ENCODE data around the gene THEM5. TPM values are rescaled to one million over a fixed set of nuclear protein-coding genes. Genes with fewer than 3 reads are reported as not detected.

THEM5 gene
- total RNA-seq, 1 donor from 2014 or later, result not detected

DNA sequence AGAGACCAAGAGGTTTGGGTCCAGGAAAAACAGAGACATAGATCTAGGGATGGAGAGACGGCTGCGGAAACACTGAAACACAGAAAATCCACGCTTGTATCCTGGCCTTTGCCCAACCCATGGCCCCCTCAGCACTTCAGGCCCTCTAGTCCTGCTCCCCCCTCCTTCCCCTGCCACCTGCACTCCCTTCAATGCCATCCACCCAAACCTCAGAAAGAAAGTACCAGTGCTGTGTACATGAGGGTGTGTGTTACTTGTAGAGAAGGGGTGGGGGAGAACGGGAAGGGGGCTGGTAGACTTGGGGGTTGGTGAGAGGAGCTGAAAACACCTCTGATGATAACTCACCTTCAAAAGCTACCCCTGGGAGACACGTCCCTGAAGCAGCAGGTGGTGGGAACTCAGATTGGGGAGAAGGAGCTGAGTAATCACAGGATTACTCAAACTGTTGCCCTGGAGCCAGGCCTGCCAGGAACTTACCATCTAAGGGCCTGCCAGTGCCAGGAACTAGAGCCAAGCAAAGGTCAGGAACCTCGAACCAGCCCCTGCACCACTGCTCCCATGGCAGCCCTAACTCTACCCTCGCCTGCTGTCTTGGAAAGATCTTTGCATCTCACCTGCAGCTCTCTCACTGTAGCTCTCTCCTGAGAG is 33.4 kb downstream of the THEM5 start:
- no peak for DNase-seq (ENCODE audit: low spot score)

DNA sequence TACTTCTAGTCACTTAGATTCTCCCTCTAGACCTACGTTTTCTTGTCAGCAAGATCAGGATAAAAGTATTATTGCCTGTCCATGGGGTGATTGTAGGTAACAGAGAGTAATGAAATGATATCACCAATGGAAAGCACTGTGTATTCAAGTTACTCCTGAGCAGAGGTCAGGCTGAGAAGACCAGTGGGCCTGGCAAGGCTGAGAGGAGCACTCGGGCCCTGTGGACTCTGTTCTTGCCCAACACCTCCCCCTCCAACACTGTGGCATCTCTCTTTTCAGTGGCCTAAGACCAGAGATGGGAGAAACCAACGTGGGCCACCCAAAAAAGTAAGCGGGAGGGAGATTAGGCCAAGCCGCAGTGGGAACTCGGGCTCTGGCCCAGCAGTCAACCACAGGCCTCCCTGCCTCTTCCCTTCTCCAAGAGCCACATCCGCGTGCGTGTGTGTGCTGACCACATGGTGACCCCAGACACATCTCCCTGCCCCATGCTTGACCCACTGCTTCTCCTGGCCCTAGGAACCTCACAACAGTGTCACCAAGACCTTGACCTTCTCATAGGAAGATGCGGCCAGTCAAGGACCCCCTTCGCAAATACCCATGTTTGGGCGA is 34.2 kb downstream of the THEM5 start:
- no peak for DNase-seq (ENCODE audit: low spot score)

DNA sequence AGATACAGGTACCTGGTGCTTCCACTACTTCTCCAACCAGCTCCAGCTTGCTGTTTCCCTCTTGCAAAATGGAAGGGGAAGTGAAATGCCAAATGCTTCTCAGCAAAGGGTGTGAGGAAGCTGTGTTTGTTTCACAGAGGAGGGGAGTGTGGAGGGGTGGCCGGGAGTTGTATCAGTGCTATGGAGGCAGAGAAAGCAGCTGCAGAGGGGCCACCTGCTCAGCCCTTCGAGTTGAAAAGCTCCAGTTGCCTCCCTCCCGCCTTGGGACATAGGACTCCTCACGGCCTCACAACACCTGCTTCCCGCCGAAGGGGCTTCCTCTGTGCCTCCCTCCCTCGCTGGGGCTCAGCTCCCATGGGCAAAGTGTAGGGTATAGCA is 36.2 kb downstream of the THEM5 start:
- DNase-seq (ENCODE audit: low spot score), result no peak

DNA sequence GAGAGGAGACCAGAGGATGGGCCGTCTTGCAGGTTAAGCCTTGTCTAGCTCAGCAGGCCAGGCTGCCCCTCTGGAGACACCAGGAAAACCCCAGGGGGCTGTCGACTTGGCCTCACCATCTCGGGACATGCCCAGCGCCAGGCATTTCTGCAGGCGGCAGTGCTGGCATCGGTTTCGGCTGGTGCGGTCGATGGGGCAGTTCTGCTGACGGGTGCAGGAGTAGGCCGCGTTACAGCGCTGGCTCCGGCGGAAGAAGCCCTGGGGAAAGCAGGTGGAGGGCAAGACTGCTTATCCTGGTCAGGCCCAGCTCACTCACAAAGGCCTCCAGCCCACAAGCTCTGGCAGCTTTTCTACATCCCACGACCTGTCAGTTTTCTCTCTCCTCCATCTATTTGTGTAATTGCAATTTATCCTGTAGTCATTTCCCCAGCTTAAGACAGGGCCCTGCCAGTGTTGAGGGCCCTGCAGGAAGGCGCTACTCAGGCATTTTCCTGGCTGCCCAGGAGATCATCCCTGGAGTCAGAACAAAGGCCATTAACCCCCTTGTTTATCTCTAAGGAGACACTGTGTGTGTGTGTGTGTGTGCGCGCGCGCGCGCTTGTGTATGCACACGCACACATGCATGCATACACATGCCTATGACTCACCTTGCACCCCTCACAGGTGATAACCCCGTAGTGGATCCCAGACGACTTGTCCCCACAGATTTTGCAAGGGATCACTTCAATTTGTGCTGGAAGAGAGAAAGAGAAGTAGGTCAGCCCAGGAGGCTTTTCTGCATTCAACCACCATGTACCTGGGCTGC is 36.8 kb downstream of the THEM5 start:
- DNase-seq (ENCODE audit: low spot score), result no peak

DNA sequence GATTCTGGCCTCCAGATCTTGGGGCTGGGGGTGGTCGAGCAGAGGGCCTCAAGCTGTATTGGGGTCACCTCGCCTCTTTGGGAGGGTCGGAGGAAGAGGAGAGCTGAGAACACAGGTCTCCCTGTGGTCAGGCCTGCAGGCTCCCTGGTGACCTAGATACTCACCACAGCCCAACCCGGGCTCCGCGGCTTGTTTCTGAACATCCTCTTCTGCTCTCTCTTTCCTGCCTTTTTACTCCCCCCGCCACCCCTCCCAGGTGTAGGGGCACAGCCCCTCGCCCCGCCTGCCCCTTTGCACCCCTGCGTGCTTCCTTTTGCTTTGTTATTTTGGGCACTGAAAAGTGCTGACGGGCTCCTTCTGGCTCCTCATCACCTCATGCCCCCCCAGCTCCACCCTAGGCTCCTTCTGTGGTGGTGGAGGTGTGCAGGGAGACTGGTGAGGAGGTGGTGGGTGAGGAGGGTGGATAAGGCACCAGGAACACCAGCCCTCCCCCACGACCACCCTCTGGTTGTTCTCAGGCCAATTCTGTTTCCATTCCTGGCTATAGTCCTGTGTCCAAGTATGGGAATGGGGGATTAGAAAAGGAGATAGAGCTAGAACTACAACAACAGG is 37.7 kb downstream of the THEM5 start:
- DNase-seq (ENCODE audit: low spot score), result no peak

DNA sequence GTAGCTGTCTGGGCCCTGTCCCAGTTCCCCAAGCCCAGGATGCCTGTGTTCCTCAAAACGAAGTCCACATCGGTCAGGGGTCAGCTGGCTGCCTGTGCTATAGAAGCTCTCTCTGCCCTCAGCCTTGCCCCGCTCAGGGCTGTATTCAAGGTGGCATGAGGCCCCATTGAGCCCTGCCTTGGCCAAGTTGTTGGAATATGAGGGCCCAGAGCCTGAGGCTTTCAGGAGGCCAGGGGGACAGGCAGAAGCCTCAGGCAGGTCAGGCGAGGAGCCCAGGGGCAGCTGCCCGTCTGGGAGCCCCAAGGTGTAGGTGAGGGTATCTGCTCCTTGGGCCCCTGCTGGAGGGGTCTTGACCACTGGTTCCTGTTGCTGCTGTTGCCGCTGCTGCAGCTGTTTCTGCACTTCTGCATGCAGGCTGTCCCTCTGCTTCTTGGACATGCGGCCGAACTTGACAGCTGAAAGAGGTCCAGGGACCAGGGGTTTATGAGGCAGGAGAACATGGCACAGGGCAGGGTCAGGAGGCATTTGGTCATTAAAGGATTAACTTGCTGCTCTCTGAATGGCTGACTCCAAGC is 38.5 kb downstream of the THEM5 start:
- no peak for DNase-seq (ENCODE audit: low spot score)

DNA sequence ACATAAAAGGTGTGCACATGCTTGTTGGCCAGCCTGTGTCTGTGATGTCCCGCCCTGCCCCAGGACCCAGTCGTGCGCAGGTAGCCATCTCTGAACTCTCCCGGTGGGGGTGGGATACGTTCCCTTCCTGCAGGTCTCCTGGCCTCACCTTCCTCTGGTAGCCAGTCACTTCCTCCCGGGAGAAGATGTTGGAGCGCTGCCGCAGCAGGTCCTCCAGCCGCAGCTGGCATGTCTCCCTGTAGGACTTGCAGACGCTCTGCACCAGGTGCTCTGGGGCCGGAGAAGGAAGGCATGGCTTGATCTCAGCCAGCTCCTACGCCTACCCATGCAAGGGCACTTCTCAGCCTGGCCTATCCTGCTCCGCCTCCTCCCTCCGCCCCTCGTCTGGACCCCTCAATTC is 39.1 kb downstream of the THEM5 start:
- no peak for DNase-seq (ENCODE audit: low spot score)

DNA sequence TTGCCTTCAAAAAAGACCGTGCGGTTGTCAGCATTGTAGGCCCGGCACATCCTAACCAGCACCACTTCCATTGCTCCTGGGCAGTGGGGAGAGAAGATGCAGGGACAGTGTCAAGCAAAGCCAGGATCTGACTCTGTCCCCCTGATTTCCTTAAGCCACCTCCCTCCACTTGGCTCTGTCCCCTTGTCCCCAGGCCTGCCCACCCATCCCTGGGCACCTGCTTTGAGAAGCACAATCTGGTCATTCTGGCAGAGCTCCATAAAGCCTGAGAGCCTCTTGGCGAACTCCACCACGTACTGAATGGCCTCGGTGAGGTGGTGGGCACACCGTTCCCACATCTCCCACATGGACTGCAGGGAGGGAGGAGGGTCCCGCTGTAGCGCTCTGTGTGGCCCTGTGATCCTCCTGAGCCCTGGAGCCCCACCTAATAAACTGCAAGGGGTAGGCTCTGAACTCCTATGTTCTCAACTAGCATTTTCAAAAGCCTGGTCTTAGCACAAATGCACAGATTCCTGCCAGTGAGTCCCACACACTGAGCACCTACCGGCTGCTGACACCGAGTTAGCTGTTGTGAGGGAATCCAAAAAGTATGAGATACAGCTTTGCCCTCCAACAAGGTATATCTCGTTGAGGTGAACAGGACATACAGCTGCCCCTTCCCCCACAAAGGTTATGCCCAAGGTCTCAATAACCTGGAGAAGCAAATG is 40.1 kb downstream of the THEM5 start:
- no peak for DNase-seq (ENCODE audit: low spot score)

DNA sequence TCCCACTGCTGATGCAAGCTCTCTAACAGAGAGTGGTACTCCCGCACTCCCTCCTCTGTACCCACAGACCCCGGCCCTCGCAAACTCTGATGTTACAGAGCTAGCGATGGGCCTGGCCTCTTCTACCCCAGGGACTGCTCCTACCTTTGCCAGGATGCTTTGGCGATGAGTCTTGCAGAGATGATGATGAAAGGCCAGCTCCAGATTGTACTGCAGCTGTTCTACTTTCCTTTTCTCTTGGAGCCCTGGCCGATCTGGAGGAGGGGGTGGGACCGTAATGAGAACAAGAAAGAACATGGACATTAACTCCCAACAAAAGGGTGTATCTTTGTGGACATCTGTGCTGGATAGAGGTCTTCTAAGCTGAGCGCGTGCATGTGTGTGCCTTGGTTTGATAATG is 42.3 kb downstream of the THEM5 start:
- no peak for DNase-seq (ENCODE audit: low spot score)

DNA sequence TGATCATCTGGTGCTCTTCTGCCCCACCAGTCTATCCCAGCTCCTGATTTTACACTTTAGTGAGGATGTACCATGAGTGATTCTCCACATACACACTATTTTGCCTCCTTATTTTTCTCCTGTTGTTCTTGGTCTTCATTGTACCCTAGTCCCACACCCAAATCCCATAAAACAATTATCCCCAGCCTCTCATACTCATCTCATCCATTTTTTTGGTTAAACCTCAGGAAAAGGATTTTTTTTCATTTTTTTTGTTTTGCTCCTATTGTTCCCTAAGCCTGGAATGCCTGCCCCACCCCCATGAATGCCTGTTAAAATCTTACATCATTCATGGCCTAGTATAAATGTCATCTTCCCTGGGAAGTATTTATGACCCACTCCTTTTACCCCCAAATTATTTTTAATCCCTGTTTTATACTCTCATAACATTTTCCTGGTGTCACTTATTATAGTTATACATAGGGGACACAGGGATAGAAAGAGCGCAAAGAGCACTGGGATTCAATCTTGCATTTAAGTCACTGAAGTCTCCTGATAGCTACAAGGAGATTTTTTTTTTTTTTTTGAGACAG is 43.4 kb downstream of the THEM5 start:
- no peak for DNase-seq (ENCODE audit: low spot score)

DNA sequence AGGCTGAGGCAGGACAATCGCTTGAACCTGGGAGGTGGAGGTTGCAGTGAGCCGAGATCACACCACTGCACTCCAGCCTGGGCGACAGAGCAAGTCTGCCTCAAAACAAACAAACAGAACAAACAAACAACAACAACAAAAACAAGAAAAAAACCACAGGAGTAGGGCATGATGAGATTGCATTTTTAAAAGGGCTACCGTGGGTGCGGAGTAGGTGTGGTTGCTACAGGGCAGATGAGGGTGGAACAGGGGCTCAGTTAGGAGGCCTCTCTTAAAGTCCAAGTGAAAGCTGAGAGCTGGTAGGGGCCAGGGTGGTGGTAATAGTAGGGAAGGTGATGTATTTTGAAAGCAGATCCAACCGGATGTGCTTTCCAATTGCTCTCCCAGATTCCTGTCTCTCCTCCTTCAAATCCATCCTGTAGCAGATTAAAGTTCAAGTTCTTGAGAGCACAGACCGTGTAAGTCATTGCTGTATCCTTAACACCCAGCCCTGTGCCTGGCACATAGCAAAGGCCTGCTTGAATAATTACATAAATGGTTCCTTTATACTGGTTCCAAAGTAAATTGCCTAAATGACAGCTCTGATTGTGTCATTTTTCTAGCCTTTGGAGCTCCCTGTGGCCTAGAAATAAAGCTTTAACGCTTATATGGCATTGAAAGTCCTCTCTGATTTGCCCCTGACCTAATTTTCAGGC is 44.1 kb downstream of the THEM5 start:
- no peak for DNase-seq (ENCODE audit: low spot score)

DNA sequence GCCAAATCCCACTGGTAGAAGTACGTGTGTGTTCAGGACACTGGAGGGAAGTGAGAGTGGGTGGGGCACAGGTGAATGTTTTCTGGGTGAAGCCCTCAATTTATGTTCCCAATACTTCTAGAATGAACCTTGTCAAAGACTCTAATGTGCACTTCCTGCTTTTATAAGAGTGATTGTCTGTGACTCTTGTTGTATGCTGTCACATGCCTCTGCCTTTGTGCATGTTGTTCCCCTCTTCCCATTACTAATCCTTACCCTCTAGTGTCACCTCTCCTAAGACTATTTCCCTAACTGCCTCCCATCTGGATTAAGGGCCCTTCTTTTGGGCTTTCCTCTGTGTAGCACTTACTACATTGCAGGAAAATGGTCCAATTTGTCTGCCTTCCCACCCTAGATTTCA is 45.7 kb downstream of the THEM5 start:
- DNase-seq (ENCODE audit: low spot score), result no peak

DNA sequence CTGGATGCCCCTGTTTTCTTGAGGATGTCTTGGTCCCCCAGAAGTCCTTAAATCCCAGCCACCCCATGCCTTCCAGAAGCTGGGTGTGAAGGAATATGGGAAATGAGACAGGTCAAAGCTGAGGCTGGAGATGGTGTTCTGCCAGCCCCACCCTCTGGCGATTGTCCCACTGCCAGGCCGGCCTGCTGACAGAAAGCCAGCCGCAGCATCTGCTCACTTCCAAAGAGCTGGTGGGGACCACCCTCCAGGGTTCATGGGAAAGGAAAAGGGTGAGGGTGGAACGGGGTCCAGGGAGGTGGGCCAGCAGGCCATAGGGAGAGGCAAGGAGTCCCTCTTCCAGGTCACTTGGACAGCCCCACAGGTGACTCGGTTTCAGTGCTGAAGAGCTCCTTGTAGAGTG is 46.4 kb downstream of the THEM5 start:
- DNase-seq (ENCODE audit: low spot score), result no peak

DNA sequence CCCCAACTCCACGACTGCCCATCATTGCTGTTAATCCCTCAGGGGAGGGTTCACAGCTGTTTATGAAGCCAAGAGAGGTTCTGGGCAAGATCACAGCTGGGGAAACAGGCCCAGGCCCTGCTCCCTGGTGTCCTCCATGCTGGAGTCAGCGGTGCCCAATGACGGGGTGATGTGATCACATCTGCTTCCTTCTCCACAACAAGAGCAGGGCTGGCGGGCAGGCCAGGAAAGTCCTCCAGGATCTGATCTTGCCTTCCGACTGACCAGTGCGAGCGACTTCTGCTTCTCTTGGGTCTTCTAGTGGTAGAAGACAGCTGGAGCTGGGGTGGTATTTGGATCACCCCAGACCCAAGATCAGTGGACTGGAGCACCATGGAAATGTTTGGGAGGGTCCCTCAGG is 47.3 kb downstream of the THEM5 start:
- no peak for DNase-seq (ENCODE audit: low spot score)

DNA sequence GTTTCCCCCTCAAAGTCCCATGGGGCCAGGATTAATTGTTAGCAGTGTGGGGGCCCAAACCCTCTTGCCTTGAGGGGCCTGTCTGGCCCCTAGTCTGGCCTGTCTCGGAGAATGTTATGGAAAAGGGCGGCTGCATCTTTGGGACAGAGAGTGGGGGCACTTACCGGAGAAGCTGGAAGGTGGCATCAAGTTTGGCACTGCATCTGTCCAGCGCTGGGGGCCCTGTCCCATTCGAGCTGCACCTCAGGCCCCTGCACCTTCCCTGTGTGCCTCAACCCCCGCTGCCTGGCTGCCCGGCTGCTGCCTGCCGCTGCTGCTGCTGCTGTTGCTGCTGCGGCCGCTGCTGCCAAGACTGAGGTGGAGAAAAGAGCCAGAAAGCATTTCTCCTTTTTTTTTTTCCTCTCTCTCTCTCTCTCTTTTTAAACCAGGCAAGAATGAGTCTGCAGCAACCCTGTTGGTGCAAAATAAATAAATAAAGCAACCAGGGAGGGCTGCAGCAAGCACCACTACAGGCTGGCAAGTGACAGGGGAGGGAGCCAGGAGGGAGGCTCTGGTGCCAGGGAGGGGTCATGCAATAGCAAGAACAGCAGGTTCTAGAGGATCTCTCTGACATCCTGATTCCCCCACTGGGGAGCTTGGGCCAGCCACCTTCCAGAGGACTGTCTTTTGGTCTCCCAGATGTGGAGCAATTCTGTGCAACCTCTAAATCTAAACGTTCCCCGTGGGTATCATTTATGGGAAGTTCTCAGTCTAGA is 48.3 kb downstream of the THEM5 start, which contains the start of gene LINGO4:
TSS of gene LINGO4 (minus strand) at position 354 of the 755 bp plus-strand sequence. CDS start 2,715 bp downstream, outside the sequence.
- DNase-seq (ENCODE audit: low spot score), result no peak

DNA sequence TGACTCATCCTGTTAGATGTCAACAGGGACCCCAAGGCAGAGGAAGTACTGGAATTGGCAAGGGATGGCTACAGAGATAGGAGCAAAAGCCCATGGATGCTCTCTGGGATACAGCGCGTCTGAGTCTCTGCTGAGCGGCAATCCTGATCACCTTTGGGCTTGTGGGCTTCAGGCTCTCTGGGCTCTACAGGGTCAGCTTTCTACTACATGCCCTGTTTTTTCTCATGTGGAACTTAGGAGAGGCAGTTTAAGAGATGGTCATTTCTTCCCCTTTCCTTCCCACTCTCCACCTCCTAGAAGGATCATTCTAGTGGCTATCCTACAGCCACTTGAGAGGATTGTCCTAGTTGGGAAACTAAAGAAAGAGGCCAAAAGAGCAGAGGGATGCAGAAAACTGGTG is 49.6 kb downstream of the THEM5 start:
- no peak for DNase-seq (ENCODE audit: low spot score)

DNA sequence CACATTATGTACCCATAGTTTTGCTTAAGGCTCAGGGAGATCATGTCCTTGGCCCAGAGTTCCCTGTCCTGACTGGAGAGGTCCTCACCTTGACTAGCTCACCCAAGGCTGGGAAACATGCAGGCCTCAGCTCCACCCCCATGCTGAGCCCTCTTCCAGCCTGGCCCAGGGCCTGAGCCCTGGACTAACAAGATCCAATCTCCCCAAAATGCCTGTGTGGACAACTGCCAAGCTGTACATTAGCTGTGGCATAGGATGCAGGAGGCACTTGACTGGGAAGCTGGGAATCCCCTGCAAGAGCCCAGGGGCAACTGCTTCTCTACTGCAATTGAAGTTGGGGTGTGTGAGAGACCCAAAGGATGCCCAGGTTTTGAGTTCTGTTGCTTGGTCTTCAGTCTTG is 50.3 kb downstream of the THEM5 start:
- no peak for DNase-seq (ENCODE audit: low spot score)

DNA sequence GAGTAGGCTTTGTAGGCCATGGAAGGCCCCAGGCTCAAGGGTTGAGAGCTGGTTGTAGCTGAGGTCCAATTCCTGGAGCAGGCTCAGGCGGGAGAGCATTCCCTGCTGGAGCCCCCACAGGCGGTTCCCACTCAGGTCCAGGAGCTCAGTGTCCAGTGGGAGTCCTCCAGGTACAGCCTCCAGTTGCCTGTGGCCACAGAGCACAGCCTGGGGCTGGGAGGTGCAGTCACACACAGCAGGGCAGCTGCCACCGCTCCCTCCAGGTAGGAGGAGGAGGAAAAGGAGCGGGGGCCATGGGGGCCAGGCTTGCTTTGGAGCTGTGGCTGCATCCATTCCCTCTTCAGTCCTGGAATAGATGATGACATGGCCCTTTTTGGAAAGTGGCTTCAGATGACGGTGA is 51.1 kb downstream of the THEM5 start:
- DNase-seq (ENCODE audit: low spot score), result no peak

DNA sequence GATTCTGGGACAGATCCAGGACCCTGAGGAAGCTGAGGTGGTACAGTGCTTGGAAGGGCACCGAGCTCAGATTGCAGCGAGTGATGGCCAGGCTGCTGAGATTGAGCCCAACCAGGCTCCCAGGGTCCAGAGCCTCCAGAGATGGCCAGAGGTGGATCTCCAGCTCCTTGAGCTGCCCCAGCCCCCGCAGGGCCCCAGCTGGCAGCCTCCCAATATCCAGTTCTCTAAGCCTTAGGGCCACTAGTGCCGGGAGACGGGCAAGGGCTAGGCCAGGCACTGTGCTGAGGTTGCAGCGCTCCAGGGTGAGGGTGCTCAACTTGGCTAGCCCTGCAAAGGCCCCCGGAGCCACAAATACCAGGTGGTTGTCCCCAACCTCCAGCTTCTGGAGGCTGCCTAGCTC is 51.7 kb downstream of the THEM5 start:
- DNase-seq (ENCODE audit: low spot score), result no peak

DNA sequence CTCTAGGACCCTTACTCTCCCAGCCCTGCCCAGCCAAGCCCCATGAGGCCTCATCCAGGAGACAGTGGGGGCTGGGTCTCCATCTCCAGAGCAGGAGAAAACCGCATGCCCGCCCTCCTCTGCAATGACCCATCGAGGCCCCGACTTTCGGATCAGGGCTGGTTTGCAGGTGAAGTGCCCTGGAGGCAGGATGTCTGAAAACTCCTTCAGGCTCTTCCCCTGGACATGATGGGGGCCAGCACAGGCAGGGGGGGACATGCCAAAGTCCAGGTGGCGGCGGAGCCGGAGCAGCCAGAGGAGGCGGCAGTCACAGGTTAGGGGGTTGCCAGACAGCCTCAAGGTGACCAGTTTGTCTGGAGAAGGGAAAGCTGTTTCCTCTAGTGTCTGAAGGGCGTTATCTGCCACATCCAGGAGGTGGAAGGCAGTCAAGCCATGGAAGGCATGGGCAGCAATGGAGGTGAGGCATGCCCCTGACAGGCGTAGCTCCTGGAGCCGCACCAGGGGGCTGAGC is 52.1 kb downstream of the THEM5 start:
- DNase-seq (ENCODE audit: low spot score), result no peak

Measured in ureter (tissue), 1 donor.